ENCODE results near the gene UGT3A1.

DNA sequence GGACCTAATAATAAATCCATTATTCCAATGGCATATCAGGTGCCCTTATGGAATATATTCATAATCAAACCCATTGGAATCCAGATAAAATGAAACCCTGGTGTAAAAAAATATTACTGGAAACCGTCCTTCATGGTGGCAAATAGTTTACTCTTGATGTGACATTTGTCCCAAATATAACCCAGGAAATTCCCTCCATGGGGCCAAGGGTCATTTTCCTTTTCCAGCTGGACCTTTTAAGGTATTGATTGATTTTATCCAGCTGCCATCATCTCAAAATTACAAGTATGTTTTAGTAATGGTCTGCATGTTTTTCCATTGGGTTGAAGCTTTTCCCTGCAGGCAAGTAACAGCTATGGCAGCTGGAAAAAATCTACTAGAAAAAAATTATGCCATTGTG is 8.4 kb upstream of the UGT3A1 start:
- TF ChIP-seq, protein P1, sequence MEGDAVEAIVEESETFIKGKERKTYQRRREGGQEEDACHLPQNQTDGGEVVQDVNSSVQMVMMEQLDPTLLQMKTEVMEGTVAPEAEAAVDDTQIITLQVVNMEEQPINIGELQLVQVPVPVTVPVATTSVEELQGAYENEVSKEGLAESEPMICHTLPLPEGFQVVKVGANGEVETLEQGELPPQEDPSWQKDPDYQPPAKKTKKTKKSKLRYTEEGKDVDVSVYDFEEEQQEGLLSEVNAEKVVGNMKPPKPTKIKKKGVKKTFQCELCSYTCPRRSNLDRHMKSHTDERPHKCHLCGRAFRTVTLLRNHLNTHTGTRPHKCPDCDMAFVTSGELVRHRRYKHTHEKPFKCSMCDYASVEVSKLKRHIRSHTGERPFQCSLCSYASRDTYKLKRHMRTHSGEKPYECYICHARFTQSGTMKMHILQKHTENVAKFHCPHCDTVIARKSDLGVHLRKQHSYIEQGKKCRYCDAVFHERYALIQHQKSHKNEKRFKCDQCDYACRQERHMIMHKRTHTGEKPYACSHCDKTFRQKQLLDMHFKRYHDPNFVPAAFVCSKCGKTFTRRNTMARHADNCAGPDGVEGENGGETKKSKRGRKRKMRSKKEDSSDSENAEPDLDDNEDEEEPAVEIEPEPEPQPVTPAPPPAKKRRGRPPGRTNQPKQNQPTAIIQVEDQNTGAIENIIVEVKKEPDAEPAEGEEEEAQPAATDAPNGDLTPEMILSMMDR (IDR thresholded peaks at IDR 0.05) = peak in 1 of 4 donors; percentile 23
- TF ChIP-seq POLR2A (IDR thresholded peaks at IDR 0.05) = no peak
